GM21576 (cell line): Measurements from ENCODE around the gene KREMEN1.

Experiments used
- ATAC-seq: cut with Tn5 transposase; IDR thresholded peaks from one replicate; pipeline ENCODE4 v1.9.1; 2021; ENCODE audit warnings: mild to moderate bottlenecking, moderate library complexity; ENCODE audit not compliant: unreplicated experiment

KREMEN1 gene

DNA sequence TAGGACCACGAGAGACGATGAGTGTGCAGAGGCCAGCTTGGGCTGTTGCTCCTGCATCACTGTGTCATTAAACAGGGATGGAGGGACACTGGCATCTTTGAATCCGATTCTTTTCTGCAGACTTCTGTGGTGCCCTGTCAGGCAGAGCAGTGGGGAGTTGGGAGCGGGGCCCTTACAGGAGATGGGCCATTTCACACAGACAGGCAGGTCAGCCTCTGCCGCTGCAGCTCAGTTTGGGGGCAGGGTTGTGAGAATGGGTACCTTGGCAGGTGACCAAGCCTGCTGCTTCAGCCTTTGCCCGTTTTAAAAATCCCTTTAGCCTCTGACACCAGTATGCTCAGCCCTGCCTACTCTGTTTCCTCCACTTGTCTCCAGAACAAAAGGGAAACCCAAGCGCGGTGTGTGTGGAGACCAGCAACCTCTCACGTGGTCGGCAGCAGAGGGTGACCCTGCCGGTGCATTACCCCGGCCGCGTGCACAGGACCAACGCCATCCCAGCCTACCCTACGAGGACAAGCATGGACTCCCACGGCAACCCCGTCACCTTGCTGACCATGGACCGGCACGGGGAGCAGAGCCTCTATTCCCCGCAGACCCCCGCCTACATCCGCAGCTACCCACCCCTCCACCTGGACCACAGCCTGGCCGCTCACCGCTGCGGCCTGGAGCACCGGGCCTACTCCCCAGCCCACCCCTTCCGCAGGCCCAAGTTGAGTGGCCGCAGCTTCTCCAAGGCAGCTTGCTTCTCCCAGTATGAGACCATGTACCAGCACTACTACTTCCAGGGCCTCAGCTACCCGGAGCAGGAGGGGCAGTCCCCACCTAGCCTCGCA is 23.8 kb upstream of the KREMEN1 start:
- ATAC-seq, result no peak

DNA sequence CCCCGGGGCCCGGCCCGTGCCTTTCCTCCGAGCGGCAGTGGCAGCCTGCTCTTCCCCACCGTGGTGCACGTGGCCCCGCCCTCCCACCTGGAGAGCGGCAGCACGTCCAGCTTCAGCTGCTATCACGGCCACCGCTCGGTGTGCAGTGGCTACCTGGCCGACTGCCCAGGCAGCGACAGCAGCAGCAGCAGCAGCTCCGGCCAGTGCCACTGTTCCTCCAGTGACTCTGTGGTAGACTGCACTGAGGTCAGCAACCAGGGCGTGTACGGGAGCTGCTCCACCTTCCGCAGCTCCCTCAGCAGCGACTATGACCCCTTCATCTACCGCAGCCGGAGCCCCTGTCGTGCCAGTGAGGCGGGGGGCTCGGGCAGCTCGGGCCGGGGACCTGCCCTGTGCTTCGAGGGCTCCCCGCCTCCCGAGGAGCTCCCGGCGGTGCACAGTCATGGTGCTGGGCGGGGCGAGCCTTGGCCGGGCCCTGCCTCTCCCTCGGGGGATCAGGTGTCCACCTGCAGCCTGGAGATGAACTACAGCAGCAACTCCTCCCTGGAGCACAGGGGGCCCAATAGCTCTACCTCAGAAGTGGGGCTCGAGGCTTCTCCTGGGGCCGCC is 23.1 kb upstream of the KREMEN1 start:
- ATAC-seq, result no peak

DNA sequence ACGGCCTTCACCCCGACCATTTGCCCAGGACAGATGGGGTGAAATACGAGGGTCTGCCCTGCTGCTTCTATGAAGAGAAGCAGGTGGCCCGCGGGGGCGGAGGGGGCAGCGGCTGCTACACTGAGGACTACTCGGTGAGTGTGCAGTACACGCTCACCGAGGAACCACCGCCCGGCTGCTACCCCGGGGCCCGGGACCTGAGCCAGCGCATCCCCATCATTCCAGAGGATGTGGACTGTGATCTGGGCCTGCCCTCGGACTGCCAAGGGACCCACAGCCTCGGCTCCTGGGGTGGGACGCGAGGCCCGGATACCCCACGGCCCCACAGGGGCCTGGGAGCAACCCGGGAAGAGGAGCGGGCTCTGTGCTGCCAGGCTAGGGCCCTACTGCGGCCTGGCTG is 22.4 kb upstream of the KREMEN1 start:
- ATAC-seq, result no peak

DNA sequence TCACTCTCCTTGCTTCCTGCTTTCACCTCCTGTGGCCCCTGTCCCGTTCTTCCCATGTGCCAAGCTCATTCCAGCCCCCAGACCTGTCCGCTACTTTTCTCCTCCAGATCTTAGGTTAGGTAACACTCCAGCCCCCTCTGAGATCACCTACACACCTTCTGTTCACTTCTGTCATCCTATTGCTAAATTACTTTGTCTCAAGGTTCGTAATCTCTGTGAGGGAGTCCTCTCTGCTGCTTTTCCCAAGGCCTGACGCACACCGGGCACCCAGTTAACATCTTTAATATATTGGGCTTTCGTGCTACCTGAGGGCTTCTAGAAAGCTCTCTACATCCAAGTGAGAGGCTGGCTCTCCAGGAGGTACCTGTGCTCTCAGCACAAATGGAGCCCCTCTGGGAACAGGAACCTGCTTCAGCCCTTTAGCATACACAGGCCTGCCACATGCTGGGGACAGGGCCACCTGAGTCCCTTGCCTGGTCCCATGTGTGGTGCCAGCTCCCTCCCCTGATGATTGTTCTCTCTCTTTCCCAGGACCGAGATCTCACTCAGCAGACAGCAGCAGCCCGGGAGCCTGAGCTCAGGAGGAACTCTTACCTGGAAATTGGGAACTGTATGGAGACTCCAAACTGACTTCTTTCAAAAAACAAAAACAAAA is 19.7 kb upstream of the KREMEN1 start:
- ATAC-seq, result no peak

DNA sequence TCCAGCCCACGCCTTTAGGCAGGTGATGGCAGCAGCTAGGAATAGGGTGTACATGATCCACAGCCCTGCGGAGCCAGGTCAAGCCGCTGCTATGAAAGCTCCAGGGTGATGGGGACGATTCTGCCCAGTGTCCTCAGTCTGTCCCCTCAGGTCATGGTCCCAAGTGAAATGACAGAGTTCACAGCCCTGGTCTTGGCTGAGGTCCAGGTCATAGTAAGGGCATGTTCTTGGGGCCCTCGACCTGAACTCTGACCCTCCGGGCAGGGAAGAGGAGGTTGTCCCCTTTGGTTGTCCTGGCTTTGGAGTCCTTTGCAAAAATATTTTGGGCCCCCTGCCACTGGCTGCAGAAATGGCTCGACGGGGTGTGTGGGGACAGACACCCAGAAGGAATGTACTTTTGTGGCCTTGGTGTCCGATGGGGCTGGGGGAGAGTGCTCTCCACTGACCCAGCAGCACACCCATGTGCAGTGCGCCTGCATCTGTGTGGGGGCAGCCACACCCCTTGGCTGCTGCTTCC is 18.5 kb upstream of the KREMEN1 start:
- no peak for ATAC-seq

DNA sequence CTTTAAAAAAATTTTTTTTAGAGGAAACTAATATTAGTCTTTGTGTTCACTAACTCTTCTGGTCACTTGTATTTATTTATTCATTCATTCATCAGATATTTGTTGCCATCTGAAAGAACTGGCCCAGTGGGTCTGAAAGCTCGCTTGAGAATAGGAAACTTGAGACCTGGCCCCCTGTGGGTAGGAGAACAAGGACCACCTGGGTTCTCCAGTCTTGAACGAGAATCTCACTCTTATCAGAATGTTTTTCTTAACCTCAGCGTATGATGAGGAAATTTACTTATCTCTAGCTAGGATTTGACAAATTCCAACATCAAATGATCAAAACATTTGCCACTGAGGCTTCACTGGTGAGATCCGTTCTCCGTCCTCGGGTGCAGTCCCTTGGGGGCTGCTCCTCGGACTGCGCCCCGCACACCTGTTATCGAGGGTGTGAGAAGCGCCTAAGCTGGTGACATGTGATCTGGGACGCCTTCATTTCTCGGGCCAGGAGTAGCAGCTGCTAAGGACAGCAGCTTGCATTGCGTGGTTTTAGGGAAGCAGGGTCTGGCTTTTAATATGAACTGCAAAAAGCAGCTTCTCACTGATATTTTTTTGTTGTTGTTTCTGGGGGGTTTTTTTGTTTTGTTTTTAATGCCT is 17.5 kb upstream of the KREMEN1 start:
- ATAC-seq, result no peak

DNA sequence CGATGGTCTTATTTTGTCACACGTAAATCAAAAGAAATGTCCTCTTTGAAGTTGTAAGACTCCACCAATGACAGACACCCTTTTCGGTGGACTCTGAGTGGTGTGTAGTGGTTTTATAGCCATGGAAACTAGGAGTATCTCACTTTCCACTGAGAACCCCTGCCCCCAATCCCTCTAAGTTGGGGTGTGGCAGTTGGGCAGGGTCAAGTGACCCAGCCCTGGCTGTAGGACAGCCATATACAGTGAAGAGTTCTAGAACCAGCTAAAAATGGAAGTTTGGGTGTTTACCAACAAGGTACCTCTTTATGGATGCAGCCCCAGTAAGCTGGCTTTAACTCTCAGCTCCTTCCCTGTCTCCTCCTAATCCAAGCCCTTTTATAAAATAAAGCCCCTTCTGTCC is 16.4 kb upstream of the KREMEN1 start:
- no peak for ATAC-seq

DNA sequence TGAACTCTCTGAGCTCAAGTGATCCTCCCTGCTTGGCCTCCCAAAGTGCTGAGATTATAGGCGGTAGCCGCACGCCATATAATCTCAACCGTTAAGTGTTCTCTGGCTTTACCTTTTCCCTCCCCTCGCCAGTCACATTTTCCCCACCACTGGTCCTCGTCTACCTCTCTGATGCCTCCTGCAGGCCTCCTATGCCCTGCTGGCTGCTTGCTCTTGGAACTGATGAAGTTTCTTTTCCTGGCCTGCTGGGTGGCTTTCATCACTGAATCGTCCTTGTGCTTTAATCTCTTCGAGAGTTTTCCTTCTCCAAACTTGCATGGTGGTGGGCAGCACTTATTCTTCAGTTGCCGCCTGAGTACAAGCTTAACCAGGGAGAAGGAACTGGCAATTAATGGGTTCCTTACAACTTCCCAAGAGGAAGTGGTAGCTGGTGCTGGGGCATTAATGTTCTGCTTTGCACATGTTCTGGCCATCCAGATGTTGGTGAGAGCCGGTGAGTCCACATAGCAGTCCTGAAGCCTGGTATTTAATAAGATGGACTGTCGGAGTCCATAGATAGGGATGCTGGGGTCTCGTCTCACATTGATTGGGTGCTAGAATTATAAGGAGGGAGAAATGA is 12.5 kb upstream of the KREMEN1 start:
- ATAC-seq, result no peak

DNA sequence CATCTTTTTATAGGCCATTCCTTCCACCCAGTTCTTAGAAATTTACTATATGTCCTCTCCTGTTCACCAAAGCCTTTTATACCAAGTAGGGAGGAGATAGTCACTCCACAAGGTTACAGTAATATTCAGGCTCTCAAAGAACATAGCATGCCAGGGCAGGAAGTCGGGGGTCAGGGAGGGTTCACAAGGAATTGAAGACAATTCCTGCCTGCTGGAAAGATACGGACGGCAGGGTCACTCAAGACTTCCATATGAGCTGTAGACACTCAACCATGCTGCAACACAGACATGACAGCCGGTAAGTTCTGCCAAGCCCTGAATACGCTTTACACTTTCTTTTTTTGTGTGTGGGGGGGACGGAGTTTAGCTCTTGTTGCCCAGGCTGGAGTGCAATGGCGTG is 11.9 kb upstream of the KREMEN1 start:
- ATAC-seq, result no peak

DNA sequence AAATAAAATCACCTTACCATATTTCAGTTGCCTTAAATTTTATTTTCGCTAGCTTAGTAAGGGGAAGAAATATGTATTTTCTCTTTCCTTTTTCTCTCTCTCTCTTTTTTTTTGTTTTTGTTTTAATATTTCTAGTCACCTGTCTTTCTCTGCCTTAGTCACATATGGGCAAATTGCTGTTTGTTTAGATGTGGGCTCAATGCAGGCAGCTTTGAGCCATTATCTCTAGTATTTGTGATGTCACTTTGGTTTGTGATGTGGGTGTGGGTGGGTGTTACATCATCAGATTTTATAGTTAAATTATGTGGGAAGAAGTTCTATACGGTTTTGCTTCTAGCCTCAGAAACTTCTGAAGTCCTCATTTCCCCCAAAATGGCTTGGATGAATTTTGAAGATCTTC is 11.1 kb upstream of the KREMEN1 start, which contains the start of gene C22orf31:
Gene C22orf31, minus strand, starts transcription at position 59 of the 400 bp plus-strand sequence. Its CDS starts 39 bp downstream, at position 20.
- no peak for ATAC-seq

DNA sequence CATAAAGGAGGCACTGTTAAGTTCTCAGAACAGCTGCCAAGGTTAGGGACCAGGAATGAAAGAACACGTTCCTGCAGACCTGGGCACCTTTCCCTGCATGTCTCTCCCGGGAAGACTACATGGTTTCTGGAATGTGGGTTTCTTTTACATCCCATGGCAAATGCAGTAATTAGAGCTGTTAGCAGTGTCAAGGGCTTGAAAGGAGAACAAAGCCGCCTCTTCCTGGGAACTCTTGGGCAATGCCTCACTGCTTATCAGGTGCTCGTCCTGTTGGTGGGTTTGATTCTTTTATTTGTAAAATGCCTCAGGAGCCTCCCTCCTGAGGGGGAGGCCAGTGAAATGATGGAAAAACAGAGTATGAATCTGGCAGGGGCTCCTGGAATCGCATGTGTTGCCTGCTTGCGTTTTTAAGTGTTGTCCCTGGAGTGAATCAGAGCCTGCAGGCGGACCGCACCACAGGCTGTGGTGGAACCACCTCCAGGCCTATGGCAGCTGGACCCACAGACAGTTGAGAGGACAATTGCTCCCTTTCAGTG is 10.5 kb upstream of the KREMEN1 start:
- no peak for ATAC-seq

DNA sequence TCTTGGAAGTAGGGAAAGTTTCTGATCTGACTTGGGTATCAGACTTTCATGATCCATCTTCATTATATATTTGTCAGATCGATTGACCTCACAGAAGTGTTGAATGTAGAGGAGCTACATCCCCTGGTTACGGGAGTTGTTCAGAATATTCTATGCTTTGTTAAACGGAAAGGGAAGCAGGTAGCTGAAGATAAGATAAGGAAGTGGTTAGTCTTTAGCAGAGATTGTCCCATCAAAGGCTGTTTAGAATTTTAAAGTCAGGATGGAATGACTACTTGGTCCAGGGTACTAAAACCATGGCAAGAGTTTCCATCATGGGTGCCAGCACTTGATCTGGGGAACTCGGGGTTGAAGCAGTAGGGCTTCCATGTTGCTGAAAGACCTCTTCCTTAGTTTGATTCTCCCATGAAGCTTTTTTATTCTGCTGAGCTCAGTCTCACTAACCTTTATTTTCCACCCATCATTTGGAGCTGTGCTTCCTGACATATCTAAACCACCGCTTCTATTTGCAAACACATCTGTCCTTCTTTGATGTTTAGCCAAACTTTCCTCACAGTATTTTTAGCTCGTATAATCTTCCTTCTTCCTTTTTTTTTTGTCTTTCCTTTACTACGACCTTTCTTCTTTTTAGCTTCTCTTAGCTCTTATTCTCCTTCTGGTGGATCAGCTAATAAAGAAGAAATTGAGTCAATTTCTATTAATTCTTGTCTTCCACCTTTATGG is 7.2 kb upstream of the KREMEN1 start:
- no peak for ATAC-seq

DNA sequence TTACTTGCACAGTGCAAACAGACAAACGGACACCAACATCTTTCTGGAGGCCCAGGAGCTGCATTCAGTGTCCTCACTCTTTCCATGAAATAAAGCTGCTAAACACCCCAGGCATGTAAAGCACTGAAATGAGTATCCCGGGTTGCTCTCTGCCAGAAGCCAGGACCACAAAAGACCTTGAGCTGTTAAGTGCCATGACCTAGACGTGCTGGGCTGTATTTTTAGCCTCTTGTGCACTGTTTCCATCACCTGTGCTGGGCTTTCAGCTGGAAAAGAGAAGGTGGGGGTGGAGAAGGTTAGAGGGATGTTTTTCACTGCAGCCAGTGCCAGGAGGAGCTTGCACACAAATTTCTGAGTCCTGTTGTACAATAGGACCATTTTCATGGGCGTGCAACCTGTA is 3.4 kb upstream of the KREMEN1 start:
- no peak for ATAC-seq

DNA sequence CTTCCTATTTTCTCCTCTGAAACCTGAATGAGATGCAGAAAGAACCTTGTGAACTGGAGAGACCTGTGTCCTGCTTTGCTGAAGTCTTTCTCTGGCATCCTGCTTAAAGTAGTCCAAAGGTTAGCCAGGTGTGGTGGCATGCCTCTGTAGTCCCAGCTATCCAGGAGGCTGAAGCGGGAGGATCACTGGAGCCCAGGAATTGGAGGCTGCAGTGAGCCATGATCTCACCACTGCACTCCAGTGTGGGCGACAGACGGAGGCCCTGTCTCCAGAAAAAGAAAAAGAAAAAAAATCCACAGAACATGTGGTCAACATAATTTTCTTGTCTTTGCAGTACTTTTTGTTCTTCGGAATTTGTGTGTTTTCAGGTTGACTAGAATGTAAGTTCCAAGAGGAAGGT is 2.3 kb upstream of the KREMEN1 start:
- ATAC-seq, result no peak

DNA sequence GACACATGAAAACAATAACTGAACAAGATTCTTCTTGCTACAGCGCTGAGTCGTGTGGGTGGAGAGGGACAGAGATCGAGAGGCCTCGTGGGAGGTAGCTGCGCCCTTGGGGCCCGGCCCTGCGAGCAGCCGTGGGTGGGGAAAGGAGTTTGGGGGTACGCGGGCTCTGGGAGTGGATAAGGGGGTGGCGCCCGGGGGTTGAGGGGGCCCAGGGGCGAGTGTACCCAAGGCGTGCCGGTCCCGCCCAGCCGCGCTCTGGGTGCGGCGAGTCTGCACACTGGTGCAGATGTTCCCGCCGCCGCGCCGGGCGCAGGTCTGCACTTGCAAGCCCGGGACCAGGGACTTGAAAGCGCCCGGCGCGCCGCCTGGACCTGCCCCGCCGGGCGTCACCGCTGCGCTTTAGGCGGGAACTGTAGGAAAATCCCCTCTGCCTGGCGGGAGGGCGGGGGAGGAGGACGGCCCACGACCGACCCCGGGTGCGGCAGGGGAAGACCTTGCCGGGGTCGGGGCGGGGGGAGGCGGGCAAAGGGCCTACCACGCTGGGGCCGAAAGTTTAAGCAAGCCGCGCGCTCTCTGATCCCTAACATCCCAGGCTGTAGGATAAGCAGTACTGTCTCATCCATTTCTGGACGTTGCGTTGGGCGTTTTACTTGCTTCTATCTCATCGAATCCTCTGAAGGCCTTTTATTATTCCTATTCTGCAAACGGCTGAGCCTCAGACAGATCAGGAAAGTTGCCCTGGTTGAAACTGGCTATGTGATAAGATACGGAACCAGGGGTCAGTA is 1.4 kb upstream of the KREMEN1 start:
- ATAC-seq, result no peak

DNA sequence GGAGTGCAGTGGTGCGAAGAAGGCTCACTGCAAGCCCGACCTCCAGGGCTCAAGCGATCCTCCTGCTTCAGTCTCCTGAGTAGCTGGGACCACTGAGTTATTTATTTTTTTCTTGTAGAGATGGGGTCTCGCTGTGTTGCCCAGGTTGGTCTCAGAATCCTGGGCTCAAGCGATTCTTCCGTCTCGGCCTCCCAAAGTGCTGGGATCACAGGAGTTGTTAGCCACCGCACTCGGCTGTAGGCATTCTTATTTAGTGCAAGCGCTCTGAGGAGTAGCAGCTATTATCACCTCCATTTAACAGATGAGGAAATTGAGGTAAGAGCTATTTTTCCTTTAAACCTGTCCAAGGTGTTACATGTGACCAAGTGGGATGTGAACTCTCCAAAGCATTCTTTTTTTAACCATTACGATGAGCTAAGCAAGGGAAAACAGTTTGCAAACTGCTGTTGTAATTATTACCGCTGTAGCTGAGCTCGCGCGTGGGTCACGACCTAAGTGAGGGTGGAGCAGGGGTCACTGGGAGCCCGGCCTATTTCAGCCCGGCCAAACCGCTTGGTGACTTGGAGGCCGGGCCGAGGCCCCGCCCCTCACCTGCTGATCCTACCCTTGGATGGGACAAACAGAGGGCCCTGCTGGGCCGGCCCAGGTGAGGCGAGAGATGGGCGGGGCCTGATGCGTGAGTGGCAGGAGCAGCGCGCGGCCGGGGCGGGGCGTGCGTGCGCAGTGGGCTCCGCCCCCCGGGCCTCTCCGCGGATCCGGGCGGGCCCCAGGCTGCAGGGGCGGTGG is 449 bp upstream of the KREMEN1 start:
- peak; percentile 83 for ATAC-seq

DNA sequence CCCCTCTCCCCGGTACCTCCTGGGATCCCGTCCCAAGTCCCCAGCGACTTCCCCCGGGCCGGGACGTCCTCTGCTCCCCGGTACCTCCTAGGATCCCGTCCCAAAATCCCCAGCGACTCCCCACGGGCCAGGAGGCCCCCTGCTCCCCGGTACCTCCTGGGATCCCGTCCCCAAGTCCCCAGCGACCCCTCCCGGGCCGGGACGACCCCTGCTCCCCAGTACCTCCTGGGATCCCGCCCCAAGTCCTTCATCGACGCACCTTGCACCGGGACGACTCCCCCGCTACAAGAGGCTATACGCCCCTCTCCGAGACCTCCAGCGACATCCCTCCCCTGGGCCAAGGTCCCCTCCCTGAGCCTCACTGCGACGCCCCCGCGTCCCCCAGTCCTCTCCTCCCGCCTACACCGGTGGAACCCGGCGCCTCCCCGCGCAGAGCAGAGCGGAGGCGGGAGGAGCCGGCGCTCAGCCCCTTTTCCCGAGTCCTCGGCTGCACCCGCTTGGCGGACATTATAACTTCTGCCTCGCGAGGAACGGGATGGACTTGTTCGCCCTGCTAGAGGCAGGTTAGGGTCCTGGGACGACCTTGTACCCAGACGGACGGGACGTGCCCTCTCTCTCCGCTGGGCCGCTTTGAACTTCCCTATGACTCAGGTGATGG is 912 bp downstream of the KREMEN1 start:
- ATAC-seq, result no peak

DNA sequence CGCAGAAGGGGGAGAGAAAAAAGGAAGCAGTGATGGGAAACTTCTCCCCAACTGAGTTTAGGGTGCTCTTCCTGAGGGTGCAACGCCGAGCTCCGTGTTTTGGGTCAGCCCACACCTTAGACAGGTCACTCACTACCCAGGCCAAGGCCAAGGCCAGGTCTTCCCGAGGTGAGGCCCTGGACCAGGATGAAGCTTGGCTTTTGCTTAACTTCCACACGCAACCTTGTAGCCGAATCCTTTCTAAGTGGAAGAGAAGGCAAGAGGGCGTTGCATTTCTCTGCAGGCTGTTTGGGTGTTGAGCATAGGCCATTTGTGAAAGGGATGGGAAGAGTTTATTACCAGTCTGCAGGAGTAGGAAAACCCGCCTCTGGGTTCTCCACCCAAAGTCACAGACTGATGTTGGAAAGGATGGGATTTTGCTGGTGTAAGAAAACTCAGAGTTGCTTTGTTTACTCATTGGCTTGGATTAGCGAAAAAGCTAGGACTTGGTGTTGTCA is 1.5 kb downstream of the KREMEN1 start:
- ATAC-seq, result no peak
